ENCODE data around the gene RTN3. TPM values are rescaled to one million over a fixed set of nuclear protein-coding genes. Genes with fewer than 3 reads are reported as not detected.

The RTN3 gene
- total and polyA plus RNA-seq, 9 of the 15 experiments (the other 6 are each of a cell fraction or from before 2014, with no cell fraction given), result 41.6 to 169 (median 93.5) TPM

DNA sequence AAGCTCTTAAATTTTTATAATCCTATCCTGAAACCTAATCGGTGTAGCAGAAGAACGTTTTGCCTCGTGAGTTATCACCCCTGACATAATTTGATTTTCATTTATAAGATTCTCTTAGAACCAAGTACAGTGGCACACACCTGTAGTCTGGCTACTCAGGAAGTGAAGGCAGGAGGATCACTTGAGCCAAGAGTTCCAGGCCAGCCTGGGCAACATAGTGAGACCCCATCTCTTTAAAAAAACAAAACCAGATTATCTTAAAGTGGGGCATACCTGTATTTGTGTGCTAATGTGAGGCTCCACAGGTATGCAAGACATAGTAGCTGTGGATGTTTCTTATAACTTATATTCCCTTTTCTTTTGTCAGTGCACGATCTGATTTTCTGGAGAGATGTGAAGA lies 68.3 kb downstream of the RTN3 start:
- no peak for DNase-seq (ENCODE audit: extremely low read depth in 1 of 4, low spot score in 3 of 4)
- H3K36me3 ChIP-seq (ENCODE audit: control insufficient read depth, insufficient read depth, low read length), result peaks cover 48% of the 10 kb centered on the region
- POLR2A ChIA-PET, result interaction anchor here (0.9 kb wide), 1 partner anchor 10 kb away, joined by 4 read pairs; no protein-coding TSS in a partner anchor
- FAIRE-seq, result no peak
- in situ Hi-C loops (cut with MboI), result no loop called here
- no peak overlapping the region for H3K27ac ChIP-seq (ENCODE audit: extremely low read depth, low read depth, low read length)
- CTCF ChIA-PET (ENCODE audit: low intra/inter-chr PET ratio), result no interaction called here
- H3K4me3 ChIP-seq, result no peak overlapping the region
- BruUV-seq (replicated peaks), result no TSS peak
- TF ChIP-seq BRF1 (IDR thresholded peaks at IDR 0.05; ENCODE audit: borderline replicate concordance, extremely low read depth, insufficient read length) (no peak), ZNF121 (CRISPR knock-in tag; conservative IDR thresholded peaks at IDR 0.05) (peak; percentile 8; the same call in 1 of the 2 replicates), THRAP3 (IDR thresholded peaks at IDR 0.05; ENCODE audit: borderline replicate concordance) (no peak)
- TF ChIP-seq, protein P1, sequence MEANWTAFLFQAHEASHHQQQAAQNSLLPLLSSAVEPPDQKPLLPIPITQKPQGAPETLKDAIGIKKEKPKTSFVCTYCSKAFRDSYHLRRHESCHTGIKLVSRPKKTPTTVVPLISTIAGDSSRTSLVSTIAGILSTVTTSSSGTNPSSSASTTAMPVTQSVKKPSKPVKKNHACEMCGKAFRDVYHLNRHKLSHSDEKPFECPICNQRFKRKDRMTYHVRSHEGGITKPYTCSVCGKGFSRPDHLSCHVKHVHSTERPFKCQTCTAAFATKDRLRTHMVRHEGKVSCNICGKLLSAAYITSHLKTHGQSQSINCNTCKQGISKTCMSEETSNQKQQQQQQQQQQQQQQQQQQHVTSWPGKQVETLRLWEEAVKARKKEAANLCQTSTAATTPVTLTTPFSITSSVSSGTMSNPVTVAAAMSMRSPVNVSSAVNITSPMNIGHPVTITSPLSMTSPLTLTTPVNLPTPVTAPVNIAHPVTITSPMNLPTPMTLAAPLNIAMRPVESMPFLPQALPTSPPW (CRISPR knock-in tag; IDR thresholded peaks at IDR 0.05), result no peak
- TF ChIP-seq, protein P2, sequence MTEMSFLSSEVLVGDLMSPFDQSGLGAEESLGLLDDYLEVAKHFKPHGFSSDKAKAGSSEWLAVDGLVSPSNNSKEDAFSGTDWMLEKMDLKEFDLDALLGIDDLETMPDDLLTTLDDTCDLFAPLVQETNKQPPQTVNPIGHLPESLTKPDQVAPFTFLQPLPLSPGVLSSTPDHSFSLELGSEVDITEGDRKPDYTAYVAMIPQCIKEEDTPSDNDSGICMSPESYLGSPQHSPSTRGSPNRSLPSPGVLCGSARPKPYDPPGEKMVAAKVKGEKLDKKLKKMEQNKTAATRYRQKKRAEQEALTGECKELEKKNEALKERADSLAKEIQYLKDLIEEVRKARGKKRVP (CRISPR knock-in tag; IDR thresholded peaks at IDR 0.05), result no peak
- H3K9ac ChIP-seq (ENCODE audit: insufficient read depth in 1 of 2, low read depth in 2 of 2, low read length in 2 of 2), result no peak overlapping the region
- 0 out of 2 replicates have a peak, but pooled peaks cover 6% of the 10 kb centered on the region for H4K20me1 ChIP-seq (replicated peaks; ENCODE audit: control insufficient read depth, insufficient read depth, low read length)
- no peak overlapping the region for H3K4me2 ChIP-seq (ENCODE audit: insufficient read depth, low read length)
- peaks cover 36% of the 10 kb centered on the region for H3K79me2 ChIP-seq (ENCODE audit: control insufficient read depth, insufficient read depth, low read length)
- no peak overlapping the region for H2AFZ ChIP-seq (ENCODE audit: low read depth, low read length)
- ATAC-seq, result no peak
- H3K9me1 ChIP-seq (ENCODE audit: control insufficient read depth, insufficient read depth, low read length), result no peaks in the 10 kb centered on the region
- H3K27me3 ChIP-seq (ENCODE audit: control insufficient read depth in 2 of 2, insufficient read depth in 2 of 2, low read length in 2 of 2), result no peaks in the 10 kb centered on the region
- intact Hi-C loops (cut with micrococcal nuclease), result loop anchor here (10.0 kb wide), 1 partner anchor 395 kb away; no protein-coding TSS in a partner anchor
- no peaks in the 10 kb centered on the region for H3K9me3 ChIP-seq (replicated peaks; ENCODE audit: control insufficient read depth, insufficient read depth, low read depth, low read length)
- H3K4me1 ChIP-seq (replicated peaks in 1 of 2; ENCODE audit: control insufficient read depth in 2 of 2, insufficient read depth in 2 of 2, low read length in 2 of 2), result peaks cover 11 to 25% of the 10 kb centered on the region in 2 experiments; a peak in 4 of 5 replicates
- 90% methylated on average over 4 of the region's 4 CpGs for WGBS (ENCODE audit: insufficient coverage, low coverage, missing lambda C conversion rate)

All from K562 (cell line).